PC-9 (cell line): ENCODE measurements around the gene NLRP1. TPM values are rescaled to one million over a fixed set of nuclear protein-coding genes. Genes with fewer than 3 reads are reported as not detected.

Source experiments
- BruUV-seq: library from RNA; stranded (reverse); fragments of 400-500 nt; replicated peaks from 2 replicates; lab custom pipeline; 2021; lab: Mats Ljungman, UMichigan
- CTCF ChIA-PET: fragments of 300-600 bp; sonication (Branson Sonifier 250); formaldehyde crosslinking; loops from one replicate; lab custom pipeline; 2022; ENCODE audit warnings: antibody characterized with exemption; lab: Charles Lee
- POLR2A ChIA-PET: fragments of 300-600 bp; sonication (Branson Sonifier 250); formaldehyde crosslinking; loops from one replicate; lab custom pipeline; 2022; ENCODE audit warnings: antibody characterized with exemption; ENCODE audit not compliant: unreplicated experiment; lab: Charles Lee
- DNase-seq, 2 experiments: peaks; one replicate each; pipeline versions ENCODE4 v3.0.0 to v3.0.0-alpha.2; 2015 to 2022; ENCODE audit warnings: mixed read lengths in 1 of 2
- H2AFZ ChIP-seq: fragments of 200-600 bp; sonication (generic); 2 replicates; pipeline ENCODE4 v1.8.1; 2017; ENCODE audit warnings: antibody characterized with exemption
- H3F3A ChIP-seq: fragments of 200-600 bp; sonication (generic); 2 replicates; pipeline ENCODE4 v1.8.1; 2017; ENCODE audit warnings: antibody characterized with exemption, mild to moderate bottlenecking, low read depth; ENCODE audit not compliant: insufficient read depth
- H3K27ac ChIP-seq: fragments of 200-600 bp; sonication (generic); 2 replicates; pipeline ENCODE4 v1.6.1; 2016; ENCODE audit warnings: mixed run types
- H3K27me3 ChIP-seq: fragments of 200-600 bp; sonication (generic); 2 replicates; pipeline ENCODE4 v1.6.1; 2016; ENCODE audit warnings: low read depth, mixed run types; ENCODE audit not compliant: insufficient read depth
- H3K36me3 ChIP-seq: fragments of 200-600 bp; sonication (generic); 2 replicates; pipeline ENCODE4 v1.6.1; 2016; ENCODE audit warnings: low read depth, mixed run types
- H3K4me1 ChIP-seq: fragments of 200-600 bp; sonication (generic); replicated peaks from 2 replicates; pipeline ENCODE4 v1.6.1; 2016; ENCODE audit warnings: mixed run types; ENCODE audit not compliant: insufficient read depth
- H3K4me2 ChIP-seq: fragments of 200-600 bp; sonication (generic); 2 replicates; pipeline ENCODE4 v1.6.1; 2017; ENCODE audit warnings: mixed run types
- H3K4me3 ChIP-seq: fragments of 200-600 bp; sonication (generic); 2 replicates; pipeline ENCODE4 v1.6.1; 2016; ENCODE audit warnings: mixed run types
- H3K79me2 ChIP-seq: fragments of 200-600 bp; sonication (generic); 2 replicates; pipeline ENCODE4 v1.6.1; 2017; ENCODE audit warnings: low read depth, mixed run types
- H3K9me2 ChIP-seq: fragments of 200-600 bp; sonication (generic); 2 replicates; pipeline ENCODE4 v1.8.1; 2017; ENCODE audit warnings: mild to moderate bottlenecking; ENCODE audit not compliant: insufficient read depth
- H3K9me3 ChIP-seq: fragments of 200-600 bp; sonication (generic); 2 replicates; pipeline ENCODE4 v1.8.1; 2016; ENCODE audit warnings: low read depth; ENCODE audit not compliant: insufficient read depth
- H4K20me1 ChIP-seq: fragments of 200-600 bp; sonication (generic); 2 replicates; pipeline ENCODE4 v1.8.1; 2017; ENCODE audit not compliant: insufficient read depth
- CTCF ChIP-seq: fragments of 200-600 bp; sonication (generic); conservative IDR thresholded peaks from 2 replicates; pipeline ENCODE4 v1.6.1; 2017; ENCODE audit warnings: mixed run types, antibody characterized with exemption, mild to moderate bottlenecking, moderate library complexity
- EZH2 ChIP-seq: fragments of 200-600 bp; sonication (generic); IDR thresholded peaks from 2 replicates; pipeline ENCODE4 v1.8.0; 2017; ENCODE audit warnings: antibody characterized with exemption, low read depth
- intact Hi-C: fragments of 100-400 bp; cut with micrococcal nuclease; formaldehyde crosslinking; loops from one replicate; pipeline ENCODE4 v1.10.0; 2022; ENCODE audit not compliant: unreplicated experiment
- total RNA-seq: library from RNA; stranded (reverse); gene quantifications from 2 replicates; pipeline ENCODE4 v1.2.3, GENCODE V29; 2021

The NLRP1 gene
- total RNA-seq, 1 experiment from 2014 or later: 0.63 TPM

GRCh38 chr17:5500589-5501391, 83.5 kb downstream of the NLRP1 start:
- H3K4me2 ChIP-seq: no peak overlapping the region
- peak in 1 of 2 experiments; percentile 63 for DNase-seq
- H3K9me3 ChIP-seq: no peaks in the 10 kb centered on the region
- H3K4me3 ChIP-seq: no peak overlapping the region
- ChIA-PET POLR2A (interaction anchor here (0.6 kb wide), 1 partner anchor 309 kb away, joined by 4 read pairs; the partner anchor contains the start of gene ZNF594), CTCF (interaction anchor here (0.6 kb wide), 1 partner anchor 38 kb away, joined by 3 read pairs; no protein-coding TSS in a partner anchor)
- no peaks in the 10 kb centered on the region for H4K20me1 ChIP-seq
- H3K4me1 ChIP-seq: no peaks in the 10 kb centered on the region
- H3K27me3 ChIP-seq: no peaks in the 10 kb centered on the region
- H3F3A ChIP-seq: no peaks in the 10 kb centered on the region
- intact Hi-C loops: no loop called here
- no peaks in the 10 kb centered on the region for H3K36me3 ChIP-seq
- no peak overlapping the region for H2AFZ ChIP-seq
- no peak overlapping the region for H3K27ac ChIP-seq
- no peak for TF ChIP-seq EZH2
- no peak for TF ChIP-seq CTCF
- BruUV-seq: no TSS peak
- no peaks in the 10 kb centered on the region for H3K9me2 ChIP-seq
- H3K79me2 ChIP-seq: no peaks in the 10 kb centered on the region

- Histone ChIP-seq H3K4me3 (no peak overlapping the region), H3K79me2 (no peaks in the 10 kb centered on the region), H3K36me3 (no peaks in the 10 kb centered on the region), H3K9me3 (no peaks in the 10 kb centered on the region), H3K4me2 (no peak overlapping the region), H3K9me2 (no peaks in the 10 kb centered on the region), H3K27ac (no peak overlapping the region), H3K4me1 (no peaks in the 10 kb centered on the region), H3F3A (no peaks in the 10 kb centered on the region), H2AFZ (no peak overlapping the region), H4K20me1 (no peaks in the 10 kb centered on the region), H3K27me3 (no peaks in the 10 kb centered on the region)
- TF ChIP-seq EZH2: no peak
- TF ChIP-seq CTCF: no peak
- no peak for DNase-seq
- CTCF ChIA-PET: no interaction called here
- intact Hi-C loops: no loop called here
- BruUV-seq: no TSS peak
- POLR2A ChIA-PET: no interaction called here
Observed at GRCh38 chr17:5500247-5500588, 84.1 kb downstream of the NLRP1 start.

- H3K4me2 ChIP-seq: no peak overlapping the region
- H3K4me1 ChIP-seq: no peaks in the 10 kb centered on the region
- H3F3A ChIP-seq: no peaks in the 10 kb centered on the region
- TF ChIP-seq CTCF (no peak), EZH2 (no peak)
- H3K9me2 ChIP-seq: no peaks in the 10 kb centered on the region
- intact Hi-C loops: no loop called here
- H2AFZ ChIP-seq: no peak overlapping the region
- H4K20me1 ChIP-seq: no peaks in the 10 kb centered on the region
- BruUV-seq: no TSS peak
- H3K9me3 ChIP-seq: no peaks in the 10 kb centered on the region; the same call in 1 of the 2 replicates
- H3K27ac ChIP-seq: no peak overlapping the region
- no peaks in the 10 kb centered on the region for H3K36me3 ChIP-seq
- ChIA-PET POLR2A (interaction anchor here (0.7 kb wide), 1 partner anchor 108 kb away, joined by 4 read pairs; no protein-coding TSS in a partner anchor), CTCF (no interaction called here)
- no peaks in the 10 kb centered on the region for H3K79me2 ChIP-seq
- H3K27me3 ChIP-seq: no peaks in the 10 kb centered on the region
- no peak for DNase-seq
- H3K4me3 ChIP-seq: no peak overlapping the region
Observed at GRCh38 chr17:5499476-5500231, 84.7 kb downstream of the NLRP1 start.
